Measurements from ENCODE around the gene AGRN. TPM values are rescaled to one million over a fixed set of nuclear protein-coding genes. Genes with fewer than 3 reads are reported as not detected.

The AGRN gene
- total RNA-seq, 1 experiment from 2014 or later, result 134 TPM

DNA sequence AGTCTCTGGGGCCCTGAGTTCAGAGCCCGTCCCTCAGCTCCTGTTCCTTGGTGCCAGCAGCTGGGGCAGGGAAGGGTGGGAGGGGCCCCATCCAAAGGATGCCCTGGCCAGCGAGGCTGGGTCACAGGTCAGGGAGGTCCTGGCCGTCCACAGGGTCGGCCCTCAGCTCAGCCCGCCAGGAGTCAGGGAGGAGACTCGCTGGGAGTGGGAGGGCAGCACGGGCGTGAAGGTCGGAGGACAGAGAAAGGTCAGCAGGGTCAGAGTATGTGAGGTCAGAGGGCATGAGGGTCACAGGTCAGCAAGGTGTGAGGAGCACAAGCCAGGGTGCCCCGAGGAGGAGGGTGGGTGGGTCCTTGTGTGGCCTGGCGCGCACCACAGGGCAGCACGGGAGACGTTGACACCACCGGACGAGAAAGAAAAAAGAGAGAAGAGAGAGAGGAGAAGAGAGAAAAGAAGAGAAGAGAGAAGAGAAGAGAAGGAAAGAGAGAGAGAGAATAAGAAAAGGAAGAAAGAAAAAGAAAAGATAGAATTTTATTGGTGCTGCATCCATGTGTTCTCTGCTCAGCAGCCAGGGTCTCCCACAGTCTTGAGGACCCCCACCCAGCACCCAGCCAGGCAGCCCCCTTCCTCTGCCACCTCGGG is 45.1 kb upstream of the AGRN start:
- intact Hi-C loops (cut with micrococcal nuclease), result loop anchor here (5.0 kb wide), 1 partner anchor 142 kb away; the partner anchor contains the start of gene C1orf159
- Histone ChIP-seq H3K9ac (ENCODE audit: low read length) (no peak overlapping the region), H3K9me3 (ENCODE audit: control insufficient read depth in 1 of 2, insufficient read depth in 1 of 2, low read depth in 1 of 2, low read length in 2 of 2) (no peaks in the 10 kb centered on the region), H3K79me2 (ENCODE audit: insufficient read depth, low read length) (no peaks in the 10 kb centered on the region), H2AFZ (ENCODE audit: low read depth, low read length, poor library complexity, severe bottlenecking) (no peak overlapping the region), H3K9me2 (ENCODE audit: insufficient read depth) (no peaks in the 10 kb centered on the region), H3K4me3 (replicated peaks in 1 of 2; ENCODE audit: low read depth in 1 of 2, low read length in 2 of 2) (no peak overlapping the region), H4K20me1 (ENCODE audit: insufficient read depth) (no peaks in the 10 kb centered on the region), H3K4me1 (ENCODE audit: control insufficient read depth in 1 of 2, insufficient read depth in 2 of 2, low read length in 2 of 2) (peaks cover 9 to 22% of the 10 kb centered on the region in 2 experiments), H3K27me3 (ENCODE audit: insufficient read depth, low read length) (no peaks in the 10 kb centered on the region), H3K27ac (ENCODE audit: low read depth, low read length) (peak overlapping the region; percentile 93; the same call in 1 of the 2 replicates), H3K36me3 (ENCODE audit: control insufficient read depth in 1 of 2, insufficient read depth in 2 of 2, low read length in 2 of 2) (no peaks in the 10 kb centered on the region), H3K4me2 (ENCODE audit: low read length) (no peak overlapping the region)
- no peak for DNase-seq (ENCODE audit: low read depth, low spot score)
- ChIA-PET POLR2A (no interaction called here), CTCF (no interaction called here), RAD21 (ENCODE audit: low non-redundant PET in 1 of 2, low total read pairs in 2 of 2, uncharacterized antibody in 2 of 2, unreplicated experiment in 2 of 2) (no interaction called here)
- no peak for ATAC-seq
- TF ChIP-seq JUND (IDR thresholded peaks at IDR 0.05), result no peak
- TF ChIP-seq EGR1 (IDR thresholded peaks at IDR 0.05; ENCODE audit: low read depth), result no peak
- TF ChIP-seq CEBPB (IDR thresholded peaks at IDR 0.05; ENCODE audit: low read depth), result no peak
- TF ChIP-seq SIN3A (IDR thresholded peaks at IDR 0.05; ENCODE audit: low read depth), result no peak
- TF ChIP-seq POLR2A (IDR thresholded peaks at IDR 0.05; ENCODE audit: borderline replicate concordance, extremely low read depth, insufficient read depth, insufficient read length), result no peak
- TF ChIP-seq TCF7L2 (IDR thresholded peaks at IDR 0.05; ENCODE audit: borderline replicate concordance, extremely low read depth, insufficient read depth, insufficient read length), result no peak
- TF ChIP-seq, protein P1, sequence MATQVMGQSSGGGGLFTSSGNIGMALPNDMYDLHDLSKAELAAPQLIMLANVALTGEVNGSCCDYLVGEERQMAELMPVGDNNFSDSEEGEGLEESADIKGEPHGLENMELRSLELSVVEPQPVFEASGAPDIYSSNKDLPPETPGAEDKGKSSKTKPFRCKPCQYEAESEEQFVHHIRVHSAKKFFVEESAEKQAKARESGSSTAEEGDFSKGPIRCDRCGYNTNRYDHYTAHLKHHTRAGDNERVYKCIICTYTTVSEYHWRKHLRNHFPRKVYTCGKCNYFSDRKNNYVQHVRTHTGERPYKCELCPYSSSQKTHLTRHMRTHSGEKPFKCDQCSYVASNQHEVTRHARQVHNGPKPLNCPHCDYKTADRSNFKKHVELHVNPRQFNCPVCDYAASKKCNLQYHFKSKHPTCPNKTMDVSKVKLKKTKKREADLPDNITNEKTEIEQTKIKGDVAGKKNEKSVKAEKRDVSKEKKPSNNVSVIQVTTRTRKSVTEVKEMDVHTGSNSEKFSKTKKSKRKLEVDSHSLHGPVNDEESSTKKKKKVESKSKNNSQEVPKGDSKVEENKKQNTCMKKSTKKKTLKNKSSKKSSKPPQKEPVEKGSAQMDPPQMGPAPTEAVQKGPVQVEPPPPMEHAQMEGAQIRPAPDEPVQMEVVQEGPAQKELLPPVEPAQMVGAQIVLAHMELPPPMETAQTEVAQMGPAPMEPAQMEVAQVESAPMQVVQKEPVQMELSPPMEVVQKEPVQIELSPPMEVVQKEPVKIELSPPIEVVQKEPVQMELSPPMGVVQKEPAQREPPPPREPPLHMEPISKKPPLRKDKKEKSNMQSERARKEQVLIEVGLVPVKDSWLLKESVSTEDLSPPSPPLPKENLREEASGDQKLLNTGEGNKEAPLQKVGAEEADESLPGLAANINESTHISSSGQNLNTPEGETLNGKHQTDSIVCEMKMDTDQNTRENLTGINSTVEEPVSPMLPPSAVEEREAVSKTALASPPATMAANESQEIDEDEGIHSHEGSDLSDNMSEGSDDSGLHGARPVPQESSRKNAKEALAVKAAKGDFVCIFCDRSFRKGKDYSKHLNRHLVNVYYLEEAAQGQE (IDR thresholded peaks at IDR 0.05; ENCODE audit: low read depth), result no peak
- TF ChIP-seq EZH2 (IDR thresholded peaks at IDR 0.05), result no peak
- no peak for TF ChIP-seq CBX3 (IDR thresholded peaks at IDR 0.05; ENCODE audit: low read depth)
- no TSS peak for BruUV-seq (replicated peaks)

All from HCT116 (cell line).